GM23248 (cell line): ENCODE results near the gene HBS1L. TPM values are rescaled to one million over a fixed set of nuclear protein-coding genes. Genes with fewer than 3 reads are reported as not detected.

Experiments
- DNase-seq: peaks from one replicate; pipeline ENCODE4 v3.0.0-alpha.2; 2015
- H2AFZ ChIP-seq: fragments of 200-600 bp; sonication (generic); 2 replicates; pipeline ENCODE4 v1.6.1; 2016; ENCODE audit warnings: antibody characterized with exemption
- H3F3A ChIP-seq: fragments of 200-600 bp; sonication (generic); 2 replicates; pipeline ENCODE4 v1.6.1; 2016; ENCODE audit warnings: mild to moderate bottlenecking, antibody characterized with exemption, mixed run types; ENCODE audit not compliant: insufficient read depth
- H3K27ac ChIP-seq: fragments of 200-600 bp; sonication (generic); 2 replicates; pipeline ENCODE4 v1.5.1; 2016; ENCODE audit warnings: mild to moderate bottlenecking
- H3K27me3 ChIP-seq: fragments of 200-600 bp; sonication (generic); replicated peaks from 2 replicates; pipeline ENCODE4 v1.6.1; 2016; ENCODE audit warnings: mild to moderate bottlenecking; ENCODE audit not compliant: insufficient read depth
- H3K36me3 ChIP-seq: fragments of 200-600 bp; sonication (generic); 2 replicates; pipeline ENCODE4 v1.6.1; 2016; ENCODE audit warnings: low read depth, mild to moderate bottlenecking
- H3K4me1 ChIP-seq: fragments of 200-600 bp; sonication (generic); 2 replicates; pipeline ENCODE4 v1.6.1; 2016; ENCODE audit warnings: mild to moderate bottlenecking; ENCODE audit not compliant: insufficient read depth
- H3K4me2 ChIP-seq: fragments of 200-600 bp; sonication (generic); one replicate; pipeline ENCODE4 v1.6.1; 2016; ENCODE audit warnings: mild to moderate bottlenecking; ENCODE audit not compliant: unreplicated experiment
- H3K4me3 ChIP-seq: fragments of 200-600 bp; sonication (generic); 2 replicates; pipeline ENCODE4 v1.5.1; 2016; ENCODE audit warnings: mild to moderate bottlenecking
- H3K79me2 ChIP-seq: fragments of 200-600 bp; sonication (generic); 2 replicates; pipeline ENCODE4 v1.6.1; 2016; ENCODE audit warnings: mild to moderate bottlenecking; ENCODE audit not compliant: insufficient read depth
- H3K9ac ChIP-seq: fragments of 200-600 bp; sonication (generic); 2 replicates; pipeline ENCODE4 v1.6.1; 2016; ENCODE audit warnings: mild to moderate bottlenecking
- H3K9me2 ChIP-seq: fragments of 200-600 bp; sonication (generic); 2 replicates; pipeline ENCODE4 v1.6.1; 2016; ENCODE audit warnings: mixed run types, mild to moderate bottlenecking, moderate library complexity; ENCODE audit not compliant: insufficient read depth
- H3K9me3 ChIP-seq: fragments of 200-600 bp; sonication (generic); one replicate; pipeline ENCODE4 v1.6.1; 2017; ENCODE audit warnings: low read depth
- H4K20me1 ChIP-seq: fragments of 200-600 bp; sonication (generic); 2 replicates; pipeline ENCODE4 v1.6.0; 2016; ENCODE audit not compliant: insufficient read depth
- EZH2 ChIP-seq: fragments of 200-600 bp; sonication (generic); IDR thresholded peaks from 2 replicates; pipeline ENCODE4 v1.6.1; 2018; ENCODE audit warnings: antibody characterized with exemption, mild to moderate bottlenecking; ENCODE audit not compliant: insufficient read depth, poor library complexity, severe bottlenecking
- EZH2phosphoT487 ChIP-seq: fragments of 200-600 bp; sonication (generic); IDR thresholded peaks from 2 replicates; pipeline ENCODE4 v1.6.1; 2018; ENCODE audit warnings: antibody characterized with exemption, moderate library complexity, mild to moderate bottlenecking, low read depth; ENCODE audit not compliant: insufficient read depth
- WGBS, 2 experiments: methylation state at CpG; one replicate each; pipeline ENCODE4 v1.1.6; 2015 to 2017; ENCODE audit warnings: low lambda C conversion rate in 2 of 2, low coverage in 1 of 2; ENCODE audit errors: missing lambda C conversion rate in 2 of 2; 5-methylcytosine and 5-hydroxymethylcytosine counted together
- in situ Hi-C: fragments of 300-500 bp; cut with MboI; formaldehyde crosslinking; loops from 2 replicates; pipeline ENCODE4 v1.15.0; 2020
- polyA plus RNA-seq: library from polyadenylated mRNA; unstranded; fragments of >200 nt; fragmentation: Nextera tagmentation; extraction: Ambion mirVana; gene quantifications from 2 replicates; pipeline ENCODE4 v1.2.1, GENCODE V29; 2016
- total RNA-seq: library from RNA; depleted of rRNA; stranded (reverse); fragments of >200 nt; shearing (Covaris generic); gene quantifications from 2 replicates; pipeline ENCODE4 v1.2.3, GENCODE V29; 2014

HBS1L gene
- total and polyA plus RNA-seq, 2 experiments from 2014 or later, result 83.1 to 83.9 TPM

DNA sequence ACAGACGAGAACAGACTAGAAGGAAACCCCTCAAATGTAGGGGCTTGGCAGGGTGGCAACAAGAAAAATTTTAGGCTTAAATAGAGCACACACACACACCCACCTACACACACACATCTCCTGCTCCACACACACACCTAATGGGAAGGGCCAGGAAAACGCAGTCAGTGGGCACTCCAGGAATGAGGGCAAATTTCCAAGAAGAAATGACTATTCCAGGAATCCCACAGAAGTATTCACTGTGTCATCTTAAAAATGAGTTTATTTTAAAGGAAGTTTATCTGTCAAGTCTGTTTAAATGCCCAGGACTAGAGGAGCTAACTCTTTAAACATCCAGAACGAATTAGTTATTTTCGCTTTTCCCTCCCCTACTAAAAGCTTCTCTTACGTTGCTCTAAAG lies 117.7 kb downstream of the HBS1L start:
- Histone ChIP-seq H3K4me1 (peaks cover 14% of the 10 kb centered on the region), H3K79me2 (no peaks in the 10 kb centered on the region), H3K9me2 (no peaks in the 10 kb centered on the region), H3K9me3 (no peaks in the 10 kb centered on the region), H3K27ac (no peak overlapping the region), H2AFZ (no peak overlapping the region), H3K36me3 (no peaks in the 10 kb centered on the region), H3K4me3 (peak overlapping the region; percentile 21; the same call in 1 of the 2 replicates), H3K9ac (no peak overlapping the region), H3F3A (peaks cover 3% of the 10 kb centered on the region; the same call in 1 of the 2 replicates), H3K4me2 (peak overlapping the region; percentile 34), H4K20me1 (no peaks in the 10 kb centered on the region), H3K27me3 (no peaks in the 10 kb centered on the region)
- TF ChIP-seq EZH2phosphoT487 (no peak), EZH2 (no peak)
- WGBS, 2 experiments, result 52 to 54% methylated on average over 5 of the region's 5 CpGs
- peak; percentile 70 for DNase-seq
- in situ Hi-C loops, result loop anchor here (10.0 kb wide), 1 partner anchor 112 kb away; no protein-coding TSS in a partner anchor

DNA sequence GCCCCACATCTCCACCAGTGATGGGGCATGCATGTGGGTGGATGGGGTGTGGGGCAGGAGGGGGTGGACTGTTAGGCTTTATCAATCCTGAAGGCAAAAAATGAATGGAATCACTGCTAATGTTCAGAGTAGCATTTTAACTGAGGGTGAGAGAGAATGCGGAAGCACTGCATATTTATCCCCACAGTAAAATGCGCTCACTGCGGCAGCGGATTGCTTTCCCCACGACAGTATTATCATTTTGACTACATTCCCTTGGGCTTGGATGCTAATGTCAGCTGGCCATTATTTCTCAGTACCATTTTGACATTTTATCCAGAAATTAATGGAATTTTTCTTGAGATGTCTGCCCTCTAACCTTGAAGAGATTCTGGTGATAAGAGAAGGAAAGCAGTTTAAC lies 118.1 kb downstream of the HBS1L start:
- Histone ChIP-seq H3K27ac (no peak overlapping the region), H3F3A (peaks cover 3% of the 10 kb centered on the region; the same call in 1 of the 2 replicates), H3K4me1 (peaks cover 14% of the 10 kb centered on the region), H3K79me2 (no peaks in the 10 kb centered on the region), H3K9me3 (no peaks in the 10 kb centered on the region), H3K4me3 (no peak overlapping the region), H3K4me2 (peak overlapping the region; percentile 34), H3K9me2 (no peaks in the 10 kb centered on the region), H3K27me3 (no peaks in the 10 kb centered on the region), H4K20me1 (no peaks in the 10 kb centered on the region), H3K9ac (no peak overlapping the region), H2AFZ (no peak overlapping the region), H3K36me3 (no peaks in the 10 kb centered on the region)
- TF ChIP-seq EZH2phosphoT487 (no peak), EZH2 (no peak)
- in situ Hi-C loops, result loop anchor here (10.0 kb wide), 1 partner anchor 112 kb away; no protein-coding TSS in a partner anchor
- WGBS, 2 experiments, result 97 to 100% methylated on average over 5 of the region's 5 CpGs
- DNase-seq, result no peak

DNA sequence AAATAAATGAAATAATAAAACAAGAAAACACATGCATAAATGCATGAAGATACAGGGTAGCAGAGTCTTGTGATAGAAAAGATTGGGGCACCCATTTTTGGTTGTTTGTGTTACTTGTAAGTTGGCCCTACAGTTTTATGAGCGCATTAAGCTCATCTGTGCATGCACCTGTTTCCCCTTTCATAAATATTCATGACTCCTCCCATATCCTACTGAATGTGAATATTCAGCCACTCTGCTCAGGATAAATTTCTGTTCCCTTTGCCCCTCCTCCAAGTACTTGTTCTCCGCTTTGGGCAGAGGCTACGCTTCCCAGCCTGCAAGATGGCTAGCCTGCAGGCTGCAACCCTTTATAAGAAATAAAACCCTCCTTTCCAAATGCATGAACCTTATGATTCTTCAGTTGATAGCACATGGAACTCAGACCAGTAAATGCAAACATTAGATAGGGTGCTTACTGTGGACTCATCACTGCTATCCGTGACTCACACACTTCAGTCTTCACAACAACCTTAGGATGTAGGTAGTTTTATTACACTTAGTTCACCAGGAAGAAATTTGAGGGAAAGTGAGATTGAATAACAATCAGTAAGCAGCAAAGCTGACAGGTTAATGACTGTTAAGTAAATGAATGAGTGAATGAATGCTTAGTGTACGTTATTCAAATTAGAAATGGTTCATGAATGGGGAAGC lies 119.7 kb downstream of the HBS1L start:
- no peak for DNase-seq
- no peaks in the 10 kb centered on the region for H3K36me3 ChIP-seq
- in situ Hi-C loops, result loop anchor here (10.0 kb wide), 1 partner anchor 110 kb away; no protein-coding TSS in a partner anchor

DNA sequence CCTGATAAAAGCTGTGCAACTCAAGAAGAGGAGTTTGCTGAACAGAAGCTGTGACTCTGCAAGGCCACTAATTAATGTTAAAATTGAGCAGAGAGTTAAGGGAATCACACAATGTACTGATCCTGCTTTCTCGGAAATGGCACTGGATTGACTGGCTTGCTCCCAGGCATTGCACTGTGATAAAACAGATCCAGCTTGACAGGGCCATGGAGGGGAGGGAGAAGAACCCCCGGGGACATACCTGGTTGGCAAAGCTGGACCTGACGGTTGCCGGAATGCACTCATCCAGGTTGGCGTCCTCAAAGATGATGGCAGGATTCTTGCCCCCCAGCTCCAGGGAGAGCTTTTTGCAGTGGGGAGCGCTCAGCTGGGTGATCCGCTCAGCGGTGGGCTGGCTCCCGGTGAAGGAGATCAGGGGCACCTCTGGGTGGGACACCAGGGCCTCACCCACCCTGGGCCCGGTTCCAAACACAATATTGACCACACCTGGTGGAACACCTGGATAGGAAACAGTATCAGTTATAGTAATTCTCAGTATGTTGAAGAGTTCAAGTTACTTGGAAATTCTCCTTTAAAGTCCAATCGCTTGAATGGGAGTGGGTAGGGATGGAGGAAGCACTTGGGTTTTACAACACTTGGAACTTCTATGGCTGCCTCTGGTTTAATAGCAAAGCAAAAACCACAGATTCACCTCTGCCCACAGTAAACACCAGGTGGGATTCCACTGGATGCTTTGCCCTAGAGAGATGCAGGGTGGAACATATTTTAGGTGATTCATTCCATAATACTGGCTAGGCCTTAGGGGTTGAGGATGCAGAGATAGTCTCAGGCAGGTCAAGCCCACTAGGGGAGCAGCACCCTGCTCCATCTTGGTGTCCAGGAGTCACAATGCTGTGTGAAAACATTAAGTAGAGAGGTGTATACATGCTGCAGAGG lies 121.8 kb downstream of the HBS1L start:
- Histone ChIP-seq H3K27me3 (no peaks in the 10 kb centered on the region), H3K27ac (no peak overlapping the region), H3K4me2 (no peak overlapping the region), H3K9me2 (no peaks in the 10 kb centered on the region), H3K9me3 (no peaks in the 10 kb centered on the region), H3K79me2 (no peaks in the 10 kb centered on the region), H3K4me3 (no peak overlapping the region), H3K9ac (no peak overlapping the region), H3K4me1 (peaks cover 13% of the 10 kb centered on the region), H3K36me3 (no peaks in the 10 kb centered on the region), H2AFZ (no peak overlapping the region), H4K20me1 (no peaks in the 10 kb centered on the region), H3F3A (peaks cover 3% of the 10 kb centered on the region; the same call in 1 of the 2 replicates)
- in situ Hi-C loops, result loop anchor here (10.0 kb wide), 1 partner anchor 108 kb away; no protein-coding TSS in a partner anchor
- no peak for TF ChIP-seq EZH2
- TF ChIP-seq EZH2phosphoT487, result no peak
- DNase-seq, result no peak
- WGBS, 2 experiments, result 88 to 90% methylated on average over 11 of the region's 11 CpGs

More for the DNA sequence above, 119.7 kb downstream of the HBS1L start:
- peaks cover 3% of the 10 kb centered on the region; the same call in 1 of the 2 replicates for H3F3A ChIP-seq
- no peaks in the 10 kb centered on the region for H3K79me2 ChIP-seq
- no peaks in the 10 kb centered on the region for H3K27me3 ChIP-seq
- peaks cover 14% of the 10 kb centered on the region for H3K4me1 ChIP-seq
- H4K20me1 ChIP-seq, result no peaks in the 10 kb centered on the region
- H2AFZ ChIP-seq, result no peak overlapping the region
- H3K9me2 ChIP-seq, result no peaks in the 10 kb centered on the region
- no peak overlapping the region for H3K27ac ChIP-seq
- no peaks in the 10 kb centered on the region for H3K9me3 ChIP-seq
- no peak overlapping the region for H3K4me2 ChIP-seq
- H3K4me3 ChIP-seq, result no peak overlapping the region
- TF ChIP-seq EZH2phosphoT487, result no peak
- H3K9ac ChIP-seq, result no peak overlapping the region
- 95 to 97% methylated on average over 5 of the region's 5 CpGs for WGBS, 2 experiments
